ENCODE data around the gene CBX2. TPM values are rescaled to one million over a fixed set of nuclear protein-coding genes. Genes with fewer than 3 reads are reported as not detected.
A peak's percentile ranks its signal among the peaks of the same experiment; 100 is the strongest.

CBX2 gene
- total and polyA plus RNA-seq, 8 donors, result 2.6 to 33.8 (median 24.7) TPM

GRCh38 chr17:79824893-79825579, 47.1 kb downstream of the CBX2 start:
- no peak for TF ChIP-seq CTCF (IDR thresholded peaks at IDR 0.05)
- Histone ChIP-seq H3K9me3 (no peaks in the 10 kb centered on the region), H3K36me3 (no peaks in the 10 kb centered on the region), H3K27ac (no peak overlapping the region), H3K4me1 (peaks cover 0 to 24% of the 10 kb centered on the region in 2 donors), H3K27me3 (no peaks in the 10 kb centered on the region), H3K4me3 (no peak overlapping the region)
- DNase-seq (no peak), ATAC-seq (no peak)
- intact Hi-C loops (cut with DNase I), result no loop called here

GRCh38 chr17:79825580-79825921, 47.6 kb downstream of the CBX2 start:
- intact Hi-C loops (cut with DNase I), result no loop called here
- TF ChIP-seq CTCF (IDR thresholded peaks at IDR 0.05), result no peak
- Histone ChIP-seq H3K36me3 (no peaks in the 10 kb centered on the region), H3K27ac (no peak overlapping the region), H3K4me3 (no peak overlapping the region), H3K9me3 (no peaks in the 10 kb centered on the region), H3K27me3 (no peaks in the 10 kb centered on the region), H3K4me1 (peaks cover 0 to 29% of the 10 kb centered on the region in 2 donors)
- no peak for DNase-seq
- ATAC-seq, result no peak

DNA sequence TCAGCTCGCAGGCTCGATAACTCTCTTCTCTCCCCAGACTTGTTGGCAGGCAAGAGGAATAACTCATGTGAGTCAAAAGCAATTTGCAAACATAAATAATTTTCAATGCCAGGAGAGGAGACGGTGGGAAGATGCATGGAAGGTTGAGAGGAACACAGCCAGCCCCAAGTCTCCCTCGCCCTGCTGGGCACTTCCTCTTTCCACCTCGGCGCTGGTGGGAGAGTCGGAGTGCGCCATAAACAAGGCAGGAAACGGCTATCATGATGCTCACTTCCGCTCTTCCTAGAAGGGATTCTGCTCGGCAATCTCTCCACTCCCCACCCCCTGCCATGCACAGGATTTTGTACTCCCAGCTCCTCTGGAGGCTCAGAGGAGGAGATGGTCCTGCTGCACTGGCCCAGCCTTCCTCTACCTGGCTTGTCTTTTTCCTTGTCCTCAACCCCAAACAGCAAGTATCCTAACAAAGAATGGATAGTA, 48.3 kb downstream of the CBX2 start:
- no peaks in the 10 kb centered on the region for H3K27me3 ChIP-seq
- no peaks in the 10 kb centered on the region for H3K36me3 ChIP-seq
- no peak for TF ChIP-seq CTCF (IDR thresholded peaks at IDR 0.05)
- peak in 2 of 4 donors; percentile 74 to 85 for DNase-seq
- no peak overlapping the region for H3K4me3 ChIP-seq
- intact Hi-C loops (cut with DNase I), result no loop called here
- no peaks in the 10 kb centered on the region for H3K9me3 ChIP-seq
- no peak overlapping the region for H3K27ac ChIP-seq
- H3K4me1 ChIP-seq, result peaks cover 1 to 35% of the 10 kb centered on the region in 2 donors
- peak; percentile 56 for ATAC-seq

DNA sequence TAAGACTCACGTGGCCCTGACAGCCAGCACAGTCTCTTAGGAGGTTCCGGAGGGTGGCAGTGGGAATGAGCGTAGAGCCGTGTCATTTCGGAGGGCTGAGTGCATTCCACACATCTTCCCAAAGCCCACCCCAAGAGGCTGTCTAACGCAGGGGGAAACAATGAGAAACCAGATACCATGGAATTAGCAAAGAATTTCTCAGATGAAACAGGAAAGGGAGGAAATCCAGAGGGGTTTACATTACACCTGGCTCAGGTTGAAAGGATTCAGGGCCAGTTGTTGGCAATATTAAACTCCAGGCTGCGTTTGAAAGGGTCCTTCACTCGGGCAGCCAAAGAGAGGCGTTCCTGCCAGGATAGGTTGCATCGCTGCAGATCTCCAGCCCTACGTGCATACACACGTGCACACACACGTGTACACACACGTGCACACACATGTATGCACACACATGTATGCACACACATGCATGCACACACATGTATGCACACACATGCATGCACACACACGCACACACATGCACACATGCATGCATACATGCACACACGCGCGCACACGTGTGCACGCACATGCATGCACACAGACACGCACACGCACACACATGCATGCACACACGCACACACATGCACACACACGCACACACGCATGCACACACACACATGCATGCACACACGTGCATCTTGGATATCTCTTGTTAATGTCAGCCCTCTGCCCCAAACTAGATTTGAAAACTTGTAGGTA, 49.1 kb downstream of the CBX2 start:
- Histone ChIP-seq H3K27ac (no peak overlapping the region), H3K4me1 (peaks cover 9 to 42% of the 10 kb centered on the region in 2 donors), H3K4me3 (no peak overlapping the region), H3K9me3 (no peaks in the 10 kb centered on the region), H3K36me3 (no peaks in the 10 kb centered on the region), H3K27me3 (no peaks in the 10 kb centered on the region)
- DNase-seq (no peak), ATAC-seq (no peak)
- TF ChIP-seq CTCF (IDR thresholded peaks at IDR 0.05), result no peak
- intact Hi-C loops (cut with DNase I), result no loop called here

- no peak for DNase-seq
Observed at GRCh38 chr17:79829004-79829403, 51.1 kb downstream of the CBX2 start.

More at GRCh38 chr17:79829004-79829403, 51.1 kb downstream of the CBX2 start:
- H3K27me3 ChIP-seq, result no peaks in the 10 kb centered on the region
- no peak for ATAC-seq
- no peak for TF ChIP-seq CTCF (IDR thresholded peaks at IDR 0.05)
- peaks cover 22 to 62% of the 10 kb centered on the region in 2 donors for H3K4me1 ChIP-seq
- no peaks in the 10 kb centered on the region for H3K9me3 ChIP-seq
- no peak overlapping the region for H3K27ac ChIP-seq
- no peak overlapping the region for H3K4me3 ChIP-seq
- peaks cover 0 to 12% of the 10 kb centered on the region in 2 donors for H3K36me3 ChIP-seq
- intact Hi-C loops (cut with DNase I), result no loop called here

All from left lung (tissue), 10 donors.